Endothelial cell of umbilical vein (primary cell): ENCODE results near the gene LRP1B.

ENCODE experiments used
- CTCF ChIP-seq, 2 donors: IDR thresholded peaks; 1 replicate in 1 of 2; 2 replicates in 1 of 2; pipeline ENCODE4 v1.5.1; 2011; ENCODE audit warnings: low read length in 2 of 2, mild to moderate bottlenecking in 2 of 2, moderate library complexity in 2 of 2, control low read depth in 1 of 2, inconsistent platforms in 1 of 2, low read depth in 1 of 2; ENCODE audit not compliant: insufficient read depth in 1 of 2; ENCODE audit errors: extremely low read depth in 1 of 2
- EZH2 ChIP-seq: IDR thresholded peaks from 2 replicates; pipeline ENCODE4 v1.6.1; 2012; ENCODE audit warnings: borderline replicate concordance, low read depth, mild to moderate bottlenecking, moderate library complexity, low read length, inconsistent platforms; ENCODE audit not compliant: severe bottlenecking

- TF ChIP-seq CTCF (IDR thresholded peaks at IDR 0.05; ENCODE audit: extremely low read depth in 1 of 2, insufficient read depth in 1 of 2, low read depth in 1 of 2, low read length in 2 of 2) = no peak
- no peak for TF ChIP-seq EZH2
Measured at GRCh38 chr2:141475801-141476200, 655.0 kb downstream of the LRP1B start.
